Tibial nerve (tissue), 4 donors: Measurements from ENCODE around the gene ANO1.

Source experiments
- EP300 ChIP-seq, 2 donors: sonication (generic); formaldehyde crosslinking; IDR thresholded peaks; one replicate each; pipeline ENCODE4 v1.6.1; 2017; ENCODE audit warnings: antibody characterized with exemption in 2 of 2, mild to moderate bottlenecking in 1 of 2
- POLR2A ChIP-seq, 2 donors: fragments of 450-650 bp; IDR thresholded peaks; one replicate each; pipeline ENCODE4 v1.6.1; 2017; ENCODE audit warnings: antibody characterized with exemption in 2 of 2, mild to moderate bottlenecking in 2 of 2, moderate library complexity in 2 of 2
- TF ChIP-seq, protein P1 (sequence below), 5 experiments: fragments of 200-600 bp in 3 of 5; fragments of 450-650 bp in 2 of 5; sonication (generic) in 3 of 5; IDR thresholded peaks; one replicate each; pipeline ENCODE4 v1.5.1; 2016 to 2019; ENCODE audit warnings: antibody characterized with exemption in 5 of 5, mild to moderate bottlenecking in 3 of 5, moderate library complexity in 2 of 5

DNA sequence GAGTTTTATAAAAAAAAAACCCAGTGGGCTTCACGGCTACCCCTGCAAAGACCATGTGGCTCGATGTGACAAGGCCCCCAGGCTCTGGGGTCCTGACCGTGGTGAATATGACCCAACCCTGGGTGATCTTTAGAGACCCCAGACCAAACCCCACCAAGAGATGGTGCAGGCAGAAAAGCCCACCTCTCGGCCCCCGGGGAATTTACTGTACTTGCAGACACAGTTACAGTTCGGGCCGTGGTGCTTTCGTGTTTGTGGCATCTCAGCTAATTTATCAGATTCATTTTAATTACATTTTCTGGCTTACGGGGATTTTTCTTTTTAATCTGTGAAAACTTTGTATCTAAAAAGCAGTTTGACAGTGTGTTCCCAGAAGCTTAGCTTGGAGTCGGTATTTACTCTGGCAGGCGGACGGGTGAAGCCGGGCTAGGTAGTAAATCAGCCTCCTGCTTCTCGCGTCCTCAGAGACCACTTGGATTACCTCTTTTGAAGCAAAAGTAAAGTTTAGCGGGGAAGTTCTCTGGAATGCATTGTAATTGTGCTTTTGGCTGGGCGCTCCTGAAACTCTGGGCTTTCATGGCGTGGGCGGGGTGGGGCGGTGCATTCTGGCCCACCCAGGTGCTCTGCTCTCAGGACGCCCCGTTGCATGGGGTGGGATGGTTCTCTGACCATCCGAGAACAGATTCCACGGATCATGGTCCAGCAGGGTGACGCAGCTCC, 25.3 kb downstream of the ANO1 start:
- TF ChIP-seq, protein P1, sequence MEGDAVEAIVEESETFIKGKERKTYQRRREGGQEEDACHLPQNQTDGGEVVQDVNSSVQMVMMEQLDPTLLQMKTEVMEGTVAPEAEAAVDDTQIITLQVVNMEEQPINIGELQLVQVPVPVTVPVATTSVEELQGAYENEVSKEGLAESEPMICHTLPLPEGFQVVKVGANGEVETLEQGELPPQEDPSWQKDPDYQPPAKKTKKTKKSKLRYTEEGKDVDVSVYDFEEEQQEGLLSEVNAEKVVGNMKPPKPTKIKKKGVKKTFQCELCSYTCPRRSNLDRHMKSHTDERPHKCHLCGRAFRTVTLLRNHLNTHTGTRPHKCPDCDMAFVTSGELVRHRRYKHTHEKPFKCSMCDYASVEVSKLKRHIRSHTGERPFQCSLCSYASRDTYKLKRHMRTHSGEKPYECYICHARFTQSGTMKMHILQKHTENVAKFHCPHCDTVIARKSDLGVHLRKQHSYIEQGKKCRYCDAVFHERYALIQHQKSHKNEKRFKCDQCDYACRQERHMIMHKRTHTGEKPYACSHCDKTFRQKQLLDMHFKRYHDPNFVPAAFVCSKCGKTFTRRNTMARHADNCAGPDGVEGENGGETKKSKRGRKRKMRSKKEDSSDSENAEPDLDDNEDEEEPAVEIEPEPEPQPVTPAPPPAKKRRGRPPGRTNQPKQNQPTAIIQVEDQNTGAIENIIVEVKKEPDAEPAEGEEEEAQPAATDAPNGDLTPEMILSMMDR (IDR thresholded peaks at IDR 0.05), result no peak
- no peak for TF ChIP-seq POLR2A (IDR thresholded peaks at IDR 0.05)
- no peak for TF ChIP-seq EP300 (IDR thresholded peaks at IDR 0.05)
